ENCODE data around the gene SCFD1. TPM values are rescaled to one million over a fixed set of nuclear protein-coding genes. Genes with fewer than 3 reads are reported as not detected.

The SCFD1 gene
- total RNA-seq, 1 experiment from 2014 or later = 126 TPM

DNA sequence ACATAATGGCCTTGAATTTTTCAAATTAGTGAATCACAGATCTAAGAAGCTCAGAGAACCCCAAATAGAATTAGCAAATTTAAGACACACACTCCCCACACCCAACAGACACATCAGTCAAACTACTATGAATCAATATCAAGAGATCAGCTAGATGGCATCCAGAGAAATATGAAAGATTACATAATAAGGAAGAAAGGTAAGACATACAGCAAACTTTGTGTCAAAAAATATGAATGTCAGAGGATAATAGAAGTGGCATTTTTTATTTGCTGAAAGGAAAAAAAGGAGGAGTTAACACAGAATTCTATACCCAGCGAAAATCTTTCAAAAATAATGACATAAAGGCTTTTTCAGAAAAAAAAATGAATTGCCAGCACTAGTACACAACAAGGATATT is 141.8 kb downstream of the SCFD1 start:
- no TSS peak for BruUV-seq (replicated peaks)
- ChIA-PET CTCF (interaction anchor here (0.6 kb wide), 1 partner anchor 11 kb away, joined by 3 read pairs; no protein-coding TSS in a partner anchor), POLR2A (no interaction called here)
- H3K4me3 Mint-ChIP-seq (ENCODE audit: unreplicated experiment) = no peak overlapping the region
- H3K27me3 Mint-ChIP-seq (ENCODE audit: insufficient read depth, unreplicated experiment) = no peaks in the 10 kb centered on the region
- intact Hi-C loops (cut with micrococcal nuclease) = no loop called here
- TF ChIP-seq, protein P1, sequence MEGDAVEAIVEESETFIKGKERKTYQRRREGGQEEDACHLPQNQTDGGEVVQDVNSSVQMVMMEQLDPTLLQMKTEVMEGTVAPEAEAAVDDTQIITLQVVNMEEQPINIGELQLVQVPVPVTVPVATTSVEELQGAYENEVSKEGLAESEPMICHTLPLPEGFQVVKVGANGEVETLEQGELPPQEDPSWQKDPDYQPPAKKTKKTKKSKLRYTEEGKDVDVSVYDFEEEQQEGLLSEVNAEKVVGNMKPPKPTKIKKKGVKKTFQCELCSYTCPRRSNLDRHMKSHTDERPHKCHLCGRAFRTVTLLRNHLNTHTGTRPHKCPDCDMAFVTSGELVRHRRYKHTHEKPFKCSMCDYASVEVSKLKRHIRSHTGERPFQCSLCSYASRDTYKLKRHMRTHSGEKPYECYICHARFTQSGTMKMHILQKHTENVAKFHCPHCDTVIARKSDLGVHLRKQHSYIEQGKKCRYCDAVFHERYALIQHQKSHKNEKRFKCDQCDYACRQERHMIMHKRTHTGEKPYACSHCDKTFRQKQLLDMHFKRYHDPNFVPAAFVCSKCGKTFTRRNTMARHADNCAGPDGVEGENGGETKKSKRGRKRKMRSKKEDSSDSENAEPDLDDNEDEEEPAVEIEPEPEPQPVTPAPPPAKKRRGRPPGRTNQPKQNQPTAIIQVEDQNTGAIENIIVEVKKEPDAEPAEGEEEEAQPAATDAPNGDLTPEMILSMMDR (IDR thresholded peaks at IDR 0.05; ENCODE audit: unreplicated experiment) = no peak
- H3K4me1 Mint-ChIP-seq (ENCODE audit: insufficient read depth, unreplicated experiment) = no peaks in the 10 kb centered on the region
- no peak for DNase-seq (ENCODE audit: unreplicated experiment)
- peaks cover 19% of the 10 kb centered on the region for H3K9me3 Mint-ChIP-seq (ENCODE audit: unreplicated experiment)
- H3K36me3 Mint-ChIP-seq (ENCODE audit: insufficient read depth, unreplicated experiment) = no peaks in the 10 kb centered on the region
- no peak overlapping the region for H3K27ac Mint-ChIP-seq (ENCODE audit: low read depth, unreplicated experiment)

- H3K27me3 Mint-ChIP-seq (ENCODE audit: insufficient read depth, unreplicated experiment) = peaks cover 30% of the 10 kb centered on the region
- CTCF ChIA-PET = no interaction called here
- TF ChIP-seq, protein P1 (IDR thresholded peaks at IDR 0.05; ENCODE audit: unreplicated experiment) = no peak
- H3K9me3 Mint-ChIP-seq (ENCODE audit: unreplicated experiment) = peaks cover 19% of the 10 kb centered on the region
- DNase-seq (ENCODE audit: unreplicated experiment) = no peak
- H3K36me3 Mint-ChIP-seq (ENCODE audit: insufficient read depth, unreplicated experiment) = no peaks in the 10 kb centered on the region
- intact Hi-C loops (cut with micrococcal nuclease) = no loop called here
- POLR2A ChIA-PET = no interaction called here
- no TSS peak for BruUV-seq (replicated peaks)
- no peaks in the 10 kb centered on the region for H3K4me1 Mint-ChIP-seq (ENCODE audit: insufficient read depth, unreplicated experiment)
- no peak overlapping the region for H3K4me3 Mint-ChIP-seq (ENCODE audit: unreplicated experiment)
- H3K27ac Mint-ChIP-seq (ENCODE audit: low read depth, unreplicated experiment) = no peak overlapping the region
These were observed 145.5 kb downstream of the SCFD1 start for GRCh38 chr14:30767624-30768023.

DNA sequence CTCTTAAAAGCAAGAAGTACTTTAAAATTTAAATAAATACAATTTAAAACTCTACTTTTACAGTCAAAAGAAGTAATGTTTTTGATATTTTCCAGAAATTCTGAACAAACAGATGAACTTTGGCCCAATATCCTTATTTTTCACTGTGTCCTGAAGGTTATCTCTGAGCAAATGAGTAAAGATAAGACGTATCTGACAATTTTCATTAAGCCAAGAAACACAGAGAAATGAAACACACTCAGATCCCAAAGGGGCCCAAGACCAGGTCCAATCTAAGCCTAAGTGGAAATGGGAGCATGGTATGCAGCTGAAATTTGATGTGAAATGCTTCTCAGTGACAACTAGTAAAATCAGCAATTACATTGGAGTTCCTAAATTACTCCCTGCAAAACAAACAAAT is 146.7 kb downstream of the SCFD1 start:
- Mint-ChIP-seq H3K27ac (ENCODE audit: low read depth, unreplicated experiment) (no peak overlapping the region), H3K4me3 (ENCODE audit: unreplicated experiment) (no peak overlapping the region), H3K36me3 (ENCODE audit: insufficient read depth, unreplicated experiment) (no peaks in the 10 kb centered on the region), H3K9me3 (ENCODE audit: unreplicated experiment) (peaks cover 13% of the 10 kb centered on the region), H3K27me3 (ENCODE audit: insufficient read depth, unreplicated experiment) (peaks cover 33% of the 10 kb centered on the region), H3K4me1 (ENCODE audit: insufficient read depth, unreplicated experiment) (no peaks in the 10 kb centered on the region)
- POLR2A ChIA-PET = no interaction called here
- CTCF ChIA-PET = no interaction called here
- intact Hi-C loops (cut with micrococcal nuclease) = no loop called here
- no peak for DNase-seq (ENCODE audit: unreplicated experiment)
- TF ChIP-seq, protein P1 (IDR thresholded peaks at IDR 0.05; ENCODE audit: unreplicated experiment) = no peak
- no TSS peak for BruUV-seq (replicated peaks)

DNA sequence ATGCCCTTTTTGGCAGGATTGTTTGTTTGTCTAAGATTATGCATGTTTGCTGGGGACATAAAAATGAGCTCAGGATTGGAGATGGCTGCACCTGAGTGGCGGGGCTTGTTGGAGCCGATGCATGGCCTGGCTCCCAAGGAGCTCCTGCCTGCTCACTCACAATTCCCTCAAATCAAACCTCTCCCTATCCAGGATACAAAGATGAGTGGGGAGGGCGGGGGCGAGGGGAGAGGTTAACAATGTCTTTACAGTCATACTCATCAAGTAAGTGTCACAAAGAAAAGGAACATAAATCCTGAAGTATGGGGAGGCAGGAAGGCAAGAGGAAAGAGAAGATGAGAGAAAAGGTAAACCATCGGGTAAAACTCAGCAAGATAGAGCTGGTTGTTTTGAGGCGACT is 148.3 kb downstream of the SCFD1 start:
- intact Hi-C loops (cut with micrococcal nuclease) = no loop called here
- DNase-seq (ENCODE audit: unreplicated experiment) = no peak
- TF ChIP-seq, protein P1 (IDR thresholded peaks at IDR 0.05; ENCODE audit: unreplicated experiment) = no peak
- peaks cover 48% of the 10 kb centered on the region for H3K27me3 Mint-ChIP-seq (ENCODE audit: insufficient read depth, unreplicated experiment)
- H3K36me3 Mint-ChIP-seq (ENCODE audit: insufficient read depth, unreplicated experiment) = no peaks in the 10 kb centered on the region
- no TSS peak for BruUV-seq (replicated peaks)
- H3K4me1 Mint-ChIP-seq (ENCODE audit: insufficient read depth, unreplicated experiment) = no peaks in the 10 kb centered on the region
- H3K4me3 Mint-ChIP-seq (ENCODE audit: unreplicated experiment) = no peak overlapping the region
- ChIA-PET POLR2A (no interaction called here), CTCF (no interaction called here)
- H3K27ac Mint-ChIP-seq (ENCODE audit: low read depth, unreplicated experiment) = no peak overlapping the region
- H3K9me3 Mint-ChIP-seq (ENCODE audit: unreplicated experiment) = no peaks in the 10 kb centered on the region
